Measurements from ENCODE around the gene CDKN2B-AS1.

CDKN2B-AS1 gene

DNA sequence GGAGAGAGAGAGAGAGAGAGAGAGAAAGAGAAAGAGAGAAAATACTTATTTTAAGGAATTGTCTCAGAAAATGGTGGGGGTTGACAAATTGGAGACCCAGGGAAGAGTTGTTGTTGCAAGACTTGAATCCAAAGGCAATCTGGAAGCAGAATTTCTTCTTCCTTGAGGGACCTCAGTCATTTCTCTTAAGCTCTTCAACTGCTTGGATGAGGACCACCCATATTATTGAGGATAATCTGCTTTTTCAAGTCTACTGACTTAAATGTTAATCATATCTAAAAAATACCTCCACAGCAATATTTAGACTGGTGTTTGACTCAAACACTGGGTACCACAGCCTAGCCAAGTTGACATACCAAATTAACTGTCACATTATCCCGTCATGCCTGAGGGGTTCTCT is 2.9 kb downstream of the CDKN2B-AS1 start (continued):
- TF ChIP-seq ZNF133 (tag by site-specific recombination; IDR thresholded peaks at IDR 0.05) = no peak

DNA sequence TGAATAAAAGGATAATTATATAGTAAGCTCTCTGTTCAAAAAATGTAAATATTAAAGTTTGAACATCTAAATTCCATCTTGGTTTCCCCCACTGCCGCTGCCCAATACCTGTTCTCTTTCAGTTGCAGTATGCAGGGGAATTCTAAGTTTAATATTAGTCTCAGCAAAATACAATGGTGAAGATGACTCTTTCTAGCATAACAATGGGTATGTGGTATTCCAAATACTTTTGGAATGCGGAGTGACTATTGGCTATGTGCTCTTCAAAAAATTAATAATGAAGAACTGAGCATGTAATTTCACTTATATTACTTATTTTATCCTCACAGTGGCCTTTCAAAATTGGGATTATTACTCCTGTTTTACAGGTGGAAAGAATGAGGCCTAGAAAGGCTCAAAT is 3.4 kb downstream of the CDKN2B-AS1 start:
- Histone ChIP-seq H3K4me1 (ENCODE audit: control insufficient read depth, insufficient read depth, low read length) (peaks cover 14% of the 10 kb centered on the region; the same call in 1 of the 2 replicates), H3K27ac (ENCODE audit: extremely low read depth, low read depth, low read length) (no peak overlapping the region), H3K4me3 (ENCODE audit: low read depth, low read length) (peak overlapping the region; percentile 8; the same call in 1 of the 2 replicates), H3K36me3 (ENCODE audit: control insufficient read depth in 2 of 2, insufficient read depth in 1 of 2, low read length in 2 of 2) (no peaks in the 10 kb centered on the region; a peak in 1 of 3 replicates), H3K9me3 (ENCODE audit: control insufficient read depth, insufficient read depth, low read depth, low read length) (no peaks in the 10 kb centered on the region)
- ChIA-PET POLR2A (interaction anchor here (7.6 kb wide), 1 partner anchor 10 kb away, joined by 156 read pairs; the partner anchor contains the start of gene CDKN2B), CTCF (interaction anchor here (0.6 to 4.3 kb wide), 4 partner anchors 10 to 192 kb away, joined by 3 to 29 read pairs (median 4); partner anchors contain the start of gene CDKN2B)
- TF ChIP-seq, protein P1, sequence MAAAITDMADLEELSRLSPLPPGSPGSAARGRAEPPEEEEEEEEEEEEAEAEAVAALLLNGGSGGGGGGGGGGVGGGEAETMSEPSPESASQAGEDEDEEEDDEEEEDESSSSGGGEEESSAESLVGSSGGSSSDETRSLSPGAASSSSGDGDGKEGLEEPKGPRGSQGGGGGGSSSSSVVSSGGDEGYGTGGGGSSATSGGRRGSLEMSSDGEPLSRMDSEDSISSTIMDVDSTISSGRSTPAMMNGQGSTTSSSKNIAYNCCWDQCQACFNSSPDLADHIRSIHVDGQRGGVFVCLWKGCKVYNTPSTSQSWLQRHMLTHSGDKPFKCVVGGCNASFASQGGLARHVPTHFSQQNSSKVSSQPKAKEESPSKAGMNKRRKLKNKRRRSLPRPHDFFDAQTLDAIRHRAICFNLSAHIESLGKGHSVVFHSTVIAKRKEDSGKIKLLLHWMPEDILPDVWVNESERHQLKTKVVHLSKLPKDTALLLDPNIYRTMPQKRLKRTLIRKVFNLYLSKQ (tag by site-specific recombination; IDR thresholded peaks at IDR 0.05; ENCODE audit: borderline replicate concordance) = no peak
- TF ChIP-seq MZF1 (tag by site-specific recombination; IDR thresholded peaks at IDR 0.05; ENCODE audit: borderline replicate concordance) (no peak), KLF9 (tag by site-specific recombination; IDR thresholded peaks at IDR 0.05; ENCODE audit: low read depth) (no peak), ZIC2 (tag by site-specific recombination; IDR thresholded peaks at IDR 0.05) (no peak), GLI2 (tag by site-specific recombination; IDR thresholded peaks at IDR 0.05; ENCODE audit: borderline replicate concordance, low read depth) (no peak), ZNF121 (tag by site-specific recombination; IDR thresholded peaks at IDR 0.05) (no peak), OVOL3 (tag by site-specific recombination; IDR thresholded peaks at IDR 0.05) (no peak), ZEB2 (tag by site-specific recombination; IDR thresholded peaks at IDR 0.05) (no peak), ZNF175 (tag by site-specific recombination; IDR thresholded peaks at IDR 0.05) (no peak), ZNF202 (tag by site-specific recombination; IDR thresholded peaks at IDR 0.05; ENCODE audit: borderline replicate concordance) (no peak), SP3 (tag by site-specific recombination; IDR thresholded peaks at IDR 0.05) (no peak), ZNF658 (tag by site-specific recombination; IDR thresholded peaks at IDR 0.05) (no peak), ZXDB (tag by site-specific recombination; IDR thresholded peaks at IDR 0.05) (no peak), ZBTB20 (tag by site-specific recombination; IDR thresholded peaks at IDR 0.05) (no peak), ZNF558 (tag by site-specific recombination; IDR thresholded peaks at IDR 0.05) (no peak), ZNF654 (tag by site-specific recombination; IDR thresholded peaks at IDR 0.05; ENCODE audit: low read depth) (no peak), ZNF274 (IDR thresholded peaks at IDR 0.05; ENCODE audit: low read length) (no peak), ZNF274 (tag by site-specific recombination; IDR thresholded peaks at IDR 0.05; ENCODE audit: borderline replicate concordance) (no peak)
- TF ChIP-seq, protein P2, sequence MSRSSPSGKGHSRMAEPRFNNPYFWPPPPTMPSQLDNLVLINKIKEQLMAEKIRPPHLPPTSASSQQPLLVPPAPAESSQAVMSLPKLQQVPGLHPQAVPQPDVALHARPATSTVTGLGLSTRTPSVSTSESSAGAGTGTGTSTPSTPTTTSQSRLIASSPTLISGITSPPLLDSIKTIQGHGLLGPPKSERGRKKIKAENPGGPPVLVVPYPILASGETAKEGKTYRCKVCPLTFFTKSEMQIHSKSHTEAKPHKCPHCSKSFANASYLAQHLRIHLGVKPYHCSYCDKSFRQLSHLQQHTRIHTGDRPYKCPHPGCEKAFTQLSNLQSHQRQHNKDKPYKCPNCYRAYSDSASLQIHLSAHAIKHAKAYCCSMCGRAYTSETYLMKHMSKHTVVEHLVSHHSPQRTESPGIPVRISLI (tag by site-specific recombination; IDR thresholded peaks at IDR 0.05) = no peak
- TF ChIP-seq, protein P3, sequence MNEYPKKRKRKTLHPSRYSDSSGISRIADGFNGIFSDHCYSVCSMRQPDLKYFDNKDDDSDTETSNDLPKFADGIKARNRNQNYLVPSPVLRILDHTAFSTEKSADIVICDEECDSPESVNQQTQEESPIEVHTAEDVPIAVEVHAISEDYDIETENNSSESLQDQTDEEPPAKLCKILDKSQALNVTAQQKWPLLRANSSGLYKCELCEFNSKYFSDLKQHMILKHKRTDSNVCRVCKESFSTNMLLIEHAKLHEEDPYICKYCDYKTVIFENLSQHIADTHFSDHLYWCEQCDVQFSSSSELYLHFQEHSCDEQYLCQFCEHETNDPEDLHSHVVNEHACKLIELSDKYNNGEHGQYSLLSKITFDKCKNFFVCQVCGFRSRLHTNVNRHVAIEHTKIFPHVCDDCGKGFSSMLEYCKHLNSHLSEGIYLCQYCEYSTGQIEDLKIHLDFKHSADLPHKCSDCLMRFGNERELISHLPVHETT (tag by site-specific recombination; IDR thresholded peaks at IDR 0.05) = no peak

DNA sequence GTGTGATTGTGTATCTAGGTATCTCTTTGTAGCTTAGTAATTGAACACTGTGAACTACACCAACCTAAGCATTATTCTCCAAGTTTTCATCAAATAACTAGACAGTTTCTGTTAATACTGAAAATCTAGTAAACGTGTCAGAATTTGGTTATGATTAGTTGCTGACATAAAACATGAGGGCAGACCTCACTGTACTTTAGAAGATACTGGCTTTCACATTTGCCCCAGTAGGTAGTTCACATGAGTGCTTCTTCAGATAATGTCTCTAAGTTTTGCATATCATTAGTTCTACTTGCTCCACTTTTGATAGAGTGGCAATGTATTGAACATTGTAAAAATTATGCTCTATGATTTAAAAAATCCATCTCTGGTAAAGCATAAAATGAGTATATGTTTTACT is 7.4 kb downstream of the CDKN2B-AS1 start:
- H3K9me3 ChIP-seq (ENCODE audit: control insufficient read depth, insufficient read depth, low read depth, low read length) = no peaks in the 10 kb centered on the region
- ChIA-PET CTCF (interaction anchor here (0.7 to 2.3 kb wide), 6 partner anchors 12 to 242 kb away, joined by 3 to 10 read pairs (median 3); no protein-coding TSS in a partner anchor), POLR2A (interaction anchor here (1.5 to 2.3 kb wide), 2 partner anchors 7 to 237 kb away, joined by 3 to 17 read pairs; partner anchors contain the start of genes CDKN2A and CDKN2B-AS1)
- H3K4me3 ChIP-seq (ENCODE audit: low read depth, low read length) = no peak overlapping the region; the same call in 1 of the 2 replicates
- H3K36me3 ChIP-seq (ENCODE audit: control insufficient read depth in 2 of 2, insufficient read depth in 1 of 2, low read length in 2 of 2) = peaks cover 0 to 8% of the 10 kb centered on the region in 2 experiments; a peak in 2 of 3 replicates
- H3K4me1 ChIP-seq (ENCODE audit: control insufficient read depth, insufficient read depth, low read length) = peaks cover 16% of the 10 kb centered on the region; the same call in 1 of the 2 replicates
- H3K27ac ChIP-seq (ENCODE audit: extremely low read depth, low read depth, low read length) = no peak overlapping the region
- TF ChIP-seq ZNF501 (tag by site-specific recombination; IDR thresholded peaks at IDR 0.05) (no peak), GFI1B (tag by site-specific recombination; IDR thresholded peaks at IDR 0.05) (no peak), PRDM1 (tag by site-specific recombination; IDR thresholded peaks at IDR 0.05) (no peak), ZNF514 (tag by site-specific recombination; IDR thresholded peaks at IDR 0.05) (no peak), ZBTB21 (tag by site-specific recombination; IDR thresholded peaks at IDR 0.05) (no peak), ZNF302 (tag by site-specific recombination; IDR thresholded peaks at IDR 0.05; ENCODE audit: low read depth) (no peak), ZNF175 (tag by site-specific recombination; IDR thresholded peaks at IDR 0.05) (no peak), ZNF473 (tag by site-specific recombination; IDR thresholded peaks at IDR 0.05) (no peak)
- TF ChIP-seq, protein P4, sequence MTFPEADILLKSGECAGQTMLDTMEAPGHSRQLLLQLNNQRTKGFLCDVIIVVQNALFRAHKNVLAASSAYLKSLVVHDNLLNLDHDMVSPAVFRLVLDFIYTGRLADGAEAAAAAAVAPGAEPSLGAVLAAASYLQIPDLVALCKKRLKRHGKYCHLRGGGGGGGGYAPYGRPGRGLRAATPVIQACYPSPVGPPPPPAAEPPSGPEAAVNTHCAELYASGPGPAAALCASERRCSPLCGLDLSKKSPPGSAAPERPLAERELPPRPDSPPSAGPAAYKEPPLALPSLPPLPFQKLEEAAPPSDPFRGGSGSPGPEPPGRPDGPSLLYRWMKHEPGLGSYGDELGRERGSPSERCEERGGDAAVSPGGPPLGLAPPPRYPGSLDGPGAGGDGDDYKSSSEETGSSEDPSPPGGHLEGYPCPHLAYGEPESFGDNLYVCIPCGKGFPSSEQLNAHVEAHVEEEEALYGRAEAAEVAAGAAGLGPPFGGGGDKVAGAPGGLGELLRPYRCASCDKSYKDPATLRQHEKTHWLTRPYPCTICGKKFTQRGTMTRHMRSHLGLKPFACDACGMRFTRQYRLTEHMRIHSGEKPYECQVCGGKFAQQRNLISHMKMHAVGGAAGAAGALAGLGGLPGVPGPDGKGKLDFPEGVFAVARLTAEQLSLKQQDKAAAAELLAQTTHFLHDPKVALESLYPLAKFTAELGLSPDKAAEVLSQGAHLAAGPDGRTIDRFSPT (tag by site-specific recombination; IDR thresholded peaks at IDR 0.05) = no peak
